IMR-90 (cell line): ENCODE results near the gene LRRC4C. TPM values are rescaled to one million over a fixed set of nuclear protein-coding genes. Genes with fewer than 3 reads are reported as not detected.

ENCODE experiments used
- ATAC-seq: fragments of 200-7000 bp; cut with Tn5 transposase; 2 replicates; pipeline ENCODE4 v1.9.1; 2020; ENCODE audit warnings: low read depth, mild to moderate bottlenecking, moderate library complexity
- BruUV-seq: library from RNA; stranded (reverse); fragments of 400-500 nt; replicated peaks from 2 replicates; lab custom pipeline; 2021; lab: Mats Ljungman, UMichigan
- CTCF ChIA-PET: fragments of 300-600 bp; formaldehyde crosslinking; extraction: SDS; loops from one replicate; lab custom pipeline; 2021; ENCODE audit warnings: antibody characterized with exemption; lab: Yijun Ruan, JAX
- POLR2A ChIA-PET: fragments of 300-600 bp; sonication (Branson Sonifier 250); formaldehyde crosslinking; loops from one replicate; lab custom pipeline; 2022; ENCODE audit warnings: antibody characterized with exemption; ENCODE audit not compliant: unreplicated experiment; lab: Charles Lee
- DNase-seq: peaks from one replicate; pipeline ENCODE4 v3.0.0; 2013
- H2AFZ ChIP-seq: replicated peaks from 2 replicates; pipeline ENCODE3; 2013; ENCODE audit warnings: low read length, mild to moderate bottlenecking; ENCODE audit not compliant: poor library complexity
- H2AK5ac ChIP-seq: 2 replicates; pipeline ENCODE4 v1.6.1; 2013; ENCODE audit warnings: low read depth, low read length, inconsistent platforms
- H2AK9ac ChIP-seq: replicated peaks from 2 replicates; pipeline ENCODE3; 2013; ENCODE audit warnings: mild to moderate bottlenecking, low read depth, low read length, moderate library complexity; ENCODE audit not compliant: poor library complexity
- H2BK120ac ChIP-seq: 2 replicates; pipeline ENCODE4 v1.6.1; 2013; ENCODE audit warnings: low read depth, low read length, inconsistent platforms
- H2BK15ac ChIP-seq: 3 replicates; pipeline ENCODE4 v1.6.1; 2013; ENCODE audit warnings: low read depth, low read length, inconsistent platforms
- H2BK20ac ChIP-seq: 2 replicates; pipeline ENCODE4 v1.6.1; 2013; ENCODE audit warnings: low read depth, mild to moderate bottlenecking, inconsistent platforms, low read length, moderate library complexity
- H2BK5ac ChIP-seq: 2 replicates; pipeline ENCODE4 v1.6.1; 2013; ENCODE audit warnings: mild to moderate bottlenecking, low read depth, low read length, inconsistent platforms; ENCODE audit not compliant: poor library complexity, severe bottlenecking
- H3K14ac ChIP-seq: replicated peaks from 2 replicates; pipeline ENCODE4 v1.6.1; 2013; ENCODE audit warnings: low read depth, low read length, inconsistent platforms
- H3K18ac ChIP-seq: 2 replicates; pipeline ENCODE4 v1.6.1; 2013; ENCODE audit warnings: low read depth, low read length, control low read depth
- H3K23ac ChIP-seq: 2 replicates; pipeline ENCODE4 v1.6.1; 2013; ENCODE audit warnings: low read depth, low read length, inconsistent platforms
- H3K27ac ChIP-seq: 2 replicates; pipeline ENCODE4 v1.5.1; 2013; ENCODE audit warnings: mild to moderate bottlenecking, control low read depth, low read length; ENCODE audit not compliant: insufficient read depth
- H3K27me3 ChIP-seq: 2 replicates; pipeline ENCODE4 v1.6.1; 2013; ENCODE audit warnings: low read length; ENCODE audit not compliant: control insufficient read depth, insufficient read depth
- H3K36me3 ChIP-seq: 2 replicates; pipeline ENCODE4 v1.6.1; 2013; ENCODE audit warnings: low read length, mixed read lengths; ENCODE audit not compliant: control insufficient read depth, insufficient read depth
- H3K4ac ChIP-seq: 2 replicates; pipeline ENCODE4 v1.6.1; 2013; ENCODE audit warnings: low read depth, low read length, inconsistent platforms
- H3K4me1 ChIP-seq: 2 replicates; pipeline ENCODE4 v1.6.1; 2013; ENCODE audit warnings: low read length, mixed read lengths; ENCODE audit not compliant: control insufficient read depth, insufficient read depth
- H3K4me2 ChIP-seq: 2 replicates; pipeline ENCODE4 v1.6.1; 2013; ENCODE audit warnings: low read depth, mild to moderate bottlenecking, control low read depth, low read length, moderate library complexity
- H3K4me3 ChIP-seq: 2 replicates; pipeline ENCODE4 v1.5.1; 2013; ENCODE audit warnings: low read depth, mild to moderate bottlenecking, control low read depth, low read length, moderate library complexity; ENCODE audit not compliant: insufficient read depth
- H3K56ac ChIP-seq: 2 replicates; pipeline ENCODE4 v1.6.1; 2013; ENCODE audit warnings: low read length, inconsistent platforms; ENCODE audit not compliant: insufficient read depth; ENCODE audit errors: extremely low read depth
- H3K79me1 ChIP-seq, 2 experiments: 2 replicates each; pipeline ENCODE4 v1.6.1; 2013; ENCODE audit warnings: low read length in 2 of 2, inconsistent platforms in 1 of 2, low read depth in 1 of 2
- H3K9ac ChIP-seq: 2 replicates; pipeline ENCODE4 v1.6.1; 2013; ENCODE audit warnings: low read depth, low read length, control low read depth
- H3K9me1 ChIP-seq: 2 replicates; pipeline ENCODE4 v1.6.1; 2013; ENCODE audit warnings: low read length, inconsistent platforms; ENCODE audit not compliant: insufficient read depth
- H3K9me3 ChIP-seq: 2 replicates; pipeline ENCODE4 v1.6.1; 2013; ENCODE audit warnings: low read length; ENCODE audit not compliant: control insufficient read depth, insufficient read depth
- H4K20me1 ChIP-seq: 2 replicates; pipeline ENCODE4 v1.6.1; 2013; ENCODE audit warnings: low read length, inconsistent platforms; ENCODE audit not compliant: insufficient read depth
- H4K5ac ChIP-seq: 2 replicates; pipeline ENCODE4 v1.6.1; 2013; ENCODE audit warnings: mild to moderate bottlenecking, low read depth, low read length, control low read depth
- H4K8ac ChIP-seq, 2 experiments: 2 replicates each; pipeline ENCODE4 v1.6.1; 2013; ENCODE audit warnings: low read depth in 2 of 2, low read length in 2 of 2, control low read depth in 1 of 2, inconsistent platforms in 1 of 2
- H4K91ac ChIP-seq: 2 replicates; pipeline ENCODE4 v1.6.1; 2013; ENCODE audit warnings: low read depth, low read length, inconsistent platforms; ENCODE audit not compliant: insufficient read depth
- BHLHE40 ChIP-seq: fragments of 150-350 bp; IDR thresholded peaks from 2 replicates; pipeline ENCODE4 v1.6.1; 2016; ENCODE audit warnings: mild to moderate bottlenecking, low read depth, low read length
- CEBPB ChIP-seq: IDR thresholded peaks from 2 replicates; pipeline ENCODE4 v1.6.1; 2012; ENCODE audit warnings: low read depth, low read length, improper control_type of control experiment
- CHD1 ChIP-seq: IDR thresholded peaks from 2 replicates; pipeline ENCODE4 v1.6.1; 2012; ENCODE audit warnings: low read depth, low read length, improper control_type of control experiment
- CTCF ChIP-seq: conservative IDR thresholded peaks from 2 replicates; pipeline ENCODE4 v1.5.1; 2012; ENCODE audit warnings: mild to moderate bottlenecking, low read depth, low read length, improper control_type of control experiment
- ELK1 ChIP-seq: fragments of 150-350 bp; IDR thresholded peaks from 2 replicates; pipeline ENCODE4 v1.6.1; 2016; ENCODE audit warnings: low read depth, mild to moderate bottlenecking, low read length, moderate library complexity, borderline replicate concordance
- FOS ChIP-seq: fragments of 150-350 bp; IDR thresholded peaks from 2 replicates; pipeline ENCODE4 v1.6.1; 2016; ENCODE audit warnings: low read depth, low read length
- MAFK ChIP-seq: IDR thresholded peaks from 2 replicates; pipeline ENCODE4 v1.6.1; 2012; ENCODE audit warnings: low read depth, low read length, improper control_type of control experiment
- MXI1 ChIP-seq: IDR thresholded peaks from 2 replicates; pipeline ENCODE4 v1.6.1; 2012; ENCODE audit warnings: low read depth, mild to moderate bottlenecking, low read length, moderate library complexity, borderline replicate concordance
- NFE2L2 ChIP-seq: fragments of 150-350 bp; IDR thresholded peaks from 2 replicates; pipeline ENCODE4 v1.6.1; 2016; ENCODE audit warnings: low read depth, mild to moderate bottlenecking, low read length
- POLR2A ChIP-seq: IDR thresholded peaks from 2 replicates; pipeline ENCODE4 v1.6.1; 2012; ENCODE audit warnings: mild to moderate bottlenecking, low read depth, low read length
- RAD21 ChIP-seq: IDR thresholded peaks from 2 replicates; pipeline ENCODE4 v1.6.1; 2012; ENCODE audit warnings: low read length, improper control_type of control experiment
- RFX5 ChIP-seq: IDR thresholded peaks from 2 replicates; pipeline ENCODE4 v1.8.0; 2012; ENCODE audit warnings: low read depth, mild to moderate bottlenecking, low read length, moderate library complexity
- SMC3 ChIP-seq: fragments of 150-350 bp; IDR thresholded peaks from 2 replicates; pipeline ENCODE4 v1.6.1; 2016; ENCODE audit warnings: low read depth, mild to moderate bottlenecking, antibody characterized with exemption, low read length, moderate library complexity
- USF2 ChIP-seq: fragments of 150-350 bp; IDR thresholded peaks from 2 replicates; pipeline ENCODE4 v1.6.1; 2017; ENCODE audit warnings: mild to moderate bottlenecking, antibody characterized with exemption, low read length, low read depth
- WGBS, 2 experiments: methylation state at CpG; one replicate each; pipeline versions ENCODE4 v1.1.5 to v1.1.7; 2013; ENCODE audit warnings: missing lambda C conversion rate in 2 of 2; ENCODE audit not compliant: insufficient read length in 1 of 2; ENCODE audit errors: extremely low coverage in 2 of 2; 5-methylcytosine and 5-hydroxymethylcytosine counted together
- dilution Hi-C: fragments of 300-500 bp; cut with HindIII; formaldehyde crosslinking; loops from one replicate; pipeline ENCODE4 v1.14.3; 2018; ENCODE audit warnings: low sequenced_read_pairs; ENCODE audit not compliant: unreplicated experiment
- in situ Hi-C: fragments of 300-500 bp; cut with MboI; formaldehyde crosslinking; loops from 3 replicates; pipeline ENCODE4 v1.14.3; 2019; ENCODE audit warnings: low sequenced_read_pairs, inconsistent platforms, mixed read lengths
- intact Hi-C: fragments of 100-400 bp; cut with micrococcal nuclease; formaldehyde crosslinking; loops from 2 replicates; pipeline ENCODE4 v1.10.0; 2022
- polyA plus RNA-seq, 3 experiments: library from polyadenylated mRNA; depleted of rRNA; stranded (reverse); fragments of >200 nt; gene quantifications; 2 replicates each; pipeline ENCODE4 v1.2.3, GENCODE V29; 2012; ENCODE audit warnings: low replicate concordance in 1 of 3
- total RNA-seq: library from RNA; depleted of rRNA; stranded (reverse); fragments of >200 nt; gene quantifications from 2 replicates; pipeline ENCODE4 v1.2.3, GENCODE V29; 2012

Gene LRRC4C
- total and polyA plus RNA-seq, 2 of the 4 experiments (the other 2 are of a cell fraction): under 0.01 to 0.03 TPM

- in situ Hi-C loops: no loop called here
- dilution Hi-C loops: no loop called here
- Histone ChIP-seq H4K91ac (no peak overlapping the region), H3K36me3 (no peaks in the 10 kb centered on the region), H3K4me2 (no peak overlapping the region), H3K14ac (no peak overlapping the region), H3K79me1 (no peaks in the 10 kb centered on the region), H3K4me1 (no peaks in the 10 kb centered on the region), H3K27ac (no peak overlapping the region), H2BK15ac (no peak overlapping the region), H4K20me1 (no peaks in the 10 kb centered on the region), H3K56ac (no peak overlapping the region), H3K4ac (no peak overlapping the region), H4K5ac (no peak overlapping the region), H3K4me3 (no peak overlapping the region), H2BK120ac (no peak overlapping the region), H2BK5ac (no peak overlapping the region), H3K9me1 (no peaks in the 10 kb centered on the region), H3K23ac (no peak overlapping the region), H3K18ac (no peak overlapping the region), H3K9ac (no peak overlapping the region), H4K8ac (no peak overlapping the region), H2AK9ac (no peak overlapping the region), H3K9me3 (peaks cover 3% of the 10 kb centered on the region), H2AK5ac (no peak overlapping the region), H2BK20ac (no peak overlapping the region), H2AFZ (no peak overlapping the region), H3K27me3 (no peaks in the 10 kb centered on the region)
- WGBS, 2 experiments: no CpG with 5 or more reads among the region's 2 CpGs
- TF ChIP-seq POLR2A (no peak), SMC3 (no peak), BHLHE40 (no peak), USF2 (no peak), MXI1 (no peak), FOS (no peak), CHD1 (no peak), RAD21 (no peak), ELK1 (no peak), NFE2L2 (no peak), MAFK (no peak), CTCF (no peak), CEBPB (no peak), RFX5 (no peak)
- DNase-seq (no peak), ATAC-seq (no peak)
- intact Hi-C loops: no loop called here
- BruUV-seq: no TSS peak
- ChIA-PET CTCF (no interaction called here), POLR2A (no interaction called here)
These were observed 56.0 kb downstream of the LRRC4C start for GRCh38 chr11:41403458-41403857.
